ENCODE data around the gene KSR1. TPM values are rescaled to one million over a fixed set of nuclear protein-coding genes. Genes with fewer than 3 reads are reported as not detected.

Gene KSR1
- total RNA-seq, 1 experiment from 2014 or later, result 88.9 TPM

- TF ChIP-seq CTCF (IDR thresholded peaks at IDR 0.05; ENCODE audit: insufficient read depth in 1 of 2, low read depth in 1 of 2, low read length in 1 of 2, severe bottlenecking in 1 of 2, unreplicated experiment in 1 of 2), result no peak
- no peak overlapping the region for H3K4me3 ChIP-seq (ENCODE audit: low read depth, low read length)
- peaks cover 7% of the 10 kb centered on the region; the same call in 1 of the 2 replicates for H3K36me3 ChIP-seq (ENCODE audit: control insufficient read depth, insufficient read depth, low read length)
- DNase-seq, result no peak
- no peaks in the 10 kb centered on the region for H3K9me3 ChIP-seq
- Mint-ChIP-seq H3K4me1 (ENCODE audit: low read depth, unreplicated experiment) (peaks cover 58% of the 10 kb centered on the region), H3K27me3 (ENCODE audit: insufficient read depth, unreplicated experiment) (no peaks in the 10 kb centered on the region), H3K27ac (ENCODE audit: unreplicated experiment) (no peak overlapping the region), H3K36me3 (ENCODE audit: insufficient read depth, unreplicated experiment) (peaks cover 38% of the 10 kb centered on the region), H3K9me3 (ENCODE audit: unreplicated experiment) (no peaks in the 10 kb centered on the region), H3K4me3 (ENCODE audit: unreplicated experiment) (no peak overlapping the region)
- no TSS peak for BruUV-seq (replicated peaks)
- intact Hi-C loops (cut with micrococcal nuclease; ENCODE audit: unreplicated experiment), result no loop called here
- ChIA-PET POLR2A (no interaction called here), CTCF (interaction anchor here (0.7 kb wide), 1 partner anchor 57 kb away, joined by 5 read pairs; no protein-coding TSS in a partner anchor)
- H3K4me1 ChIP-seq, result peaks cover 70% of the 10 kb centered on the region
- no peaks in the 10 kb centered on the region for H3K27me3 ChIP-seq (replicated peaks; ENCODE audit: control insufficient read depth, insufficient read depth, low read length)
Measured at GRCh38 chr17:27548369-27548768, 92.1 kb downstream of the KSR1 start.

GRCh38 chr17:27549251-27549893 is 93.1 kb downstream of the KSR1 start:
- Histone ChIP-seq H3K36me3 (ENCODE audit: control insufficient read depth, insufficient read depth, low read length) (peaks cover 9% of the 10 kb centered on the region; the same call in 1 of the 2 replicates), H3K4me1 (peaks cover 75% of the 10 kb centered on the region), H3K4me3 (ENCODE audit: low read depth, low read length) (no peak overlapping the region), H3K27me3 (replicated peaks; ENCODE audit: control insufficient read depth, insufficient read depth, low read length) (no peaks in the 10 kb centered on the region), H3K9me3 (no peaks in the 10 kb centered on the region)
- Mint-ChIP-seq H3K4me1 (ENCODE audit: low read depth, unreplicated experiment) (peaks cover 62% of the 10 kb centered on the region), H3K27ac (ENCODE audit: unreplicated experiment) (peak overlapping the region; percentile 86), H3K36me3 (ENCODE audit: insufficient read depth, unreplicated experiment) (peaks cover 46% of the 10 kb centered on the region), H3K4me3 (ENCODE audit: unreplicated experiment) (no peak overlapping the region), H3K27me3 (ENCODE audit: insufficient read depth, unreplicated experiment) (no peaks in the 10 kb centered on the region), H3K9me3 (ENCODE audit: unreplicated experiment) (no peaks in the 10 kb centered on the region)
- no peak for DNase-seq
- no peak for TF ChIP-seq CTCF (IDR thresholded peaks at IDR 0.05; ENCODE audit: insufficient read depth in 1 of 2, low read depth in 1 of 2, low read length in 1 of 2, severe bottlenecking in 1 of 2, unreplicated experiment in 1 of 2)
- ChIA-PET CTCF (interaction anchor here (1.3 to 1.9 kb wide), 2 partner anchors 14 to 93 kb away, joined by 4 to 8 read pairs; partner anchors contain the start of gene KSR1), POLR2A (no interaction called here)
- intact Hi-C loops (cut with micrococcal nuclease; ENCODE audit: unreplicated experiment), result no loop called here
- BruUV-seq (replicated peaks), result no TSS peak

DNA sequence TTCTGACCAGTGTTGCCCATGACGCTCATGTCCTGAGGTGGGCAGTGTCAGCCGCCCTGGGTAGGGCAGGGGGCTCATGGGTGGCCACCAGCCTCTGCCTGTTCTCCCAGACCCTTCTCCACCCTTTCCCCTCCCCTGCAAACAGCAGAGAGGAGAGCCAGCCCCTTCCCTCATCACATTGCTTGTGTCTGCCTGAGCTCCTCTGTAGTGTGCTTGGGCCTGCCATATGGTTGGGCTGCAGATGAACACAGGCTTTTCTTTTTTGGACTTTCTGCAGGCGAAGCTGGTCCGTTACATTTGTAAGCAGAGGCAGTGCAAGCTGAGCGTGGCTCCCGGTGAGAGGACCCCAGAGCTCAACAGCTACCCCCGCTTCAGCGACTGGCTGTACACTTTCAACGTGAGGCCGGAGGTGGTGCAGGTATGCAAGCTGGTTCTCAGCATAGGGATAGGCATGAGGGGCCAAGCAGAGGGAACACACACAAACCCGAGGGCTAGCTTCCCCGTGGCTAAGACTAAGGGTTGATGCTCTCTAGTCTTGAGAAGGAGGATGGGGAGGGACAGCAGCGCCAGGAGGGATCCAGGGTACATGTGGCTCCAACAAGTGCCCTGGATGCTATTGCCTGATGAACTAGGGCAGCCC is 94.2 kb downstream of the KSR1 start:
- H3K9me3 Mint-ChIP-seq (ENCODE audit: unreplicated experiment), result no peaks in the 10 kb centered on the region
- no peak for TF ChIP-seq CTCF (IDR thresholded peaks at IDR 0.05; ENCODE audit: insufficient read depth in 1 of 2, low read depth in 1 of 2, low read length in 1 of 2, severe bottlenecking in 1 of 2, unreplicated experiment in 1 of 2)
- H3K4me3 ChIP-seq (ENCODE audit: low read depth, low read length), result peak overlapping the region; percentile 2; the same call in 1 of the 2 replicates
- H3K4me3 Mint-ChIP-seq (ENCODE audit: unreplicated experiment), result peak overlapping the region; percentile 79
- ChIA-PET CTCF (interaction anchor here (0.9 to 1.9 kb wide), 5 partner anchors 12 to 104 kb away, joined by 3 to 8 read pairs (median 4); partner anchors contain the start of gene KSR1), POLR2A (no interaction called here)
- no peak for DNase-seq
- H3K27ac Mint-ChIP-seq (ENCODE audit: unreplicated experiment), result peak overlapping the region; percentile 86
- H3K9me3 ChIP-seq, result no peaks in the 10 kb centered on the region
- H3K27me3 ChIP-seq (replicated peaks; ENCODE audit: control insufficient read depth, insufficient read depth, low read length), result no peaks in the 10 kb centered on the region
- no peaks in the 10 kb centered on the region for H3K27me3 Mint-ChIP-seq (ENCODE audit: insufficient read depth, unreplicated experiment)
- peaks cover 9% of the 10 kb centered on the region; the same call in 1 of the 2 replicates for H3K36me3 ChIP-seq (ENCODE audit: control insufficient read depth, insufficient read depth, low read length)
- intact Hi-C loops (cut with micrococcal nuclease; ENCODE audit: unreplicated experiment), result loop anchor here (5.0 kb wide), 1 partner anchor 98 kb away; no protein-coding TSS in a partner anchor
- H3K4me1 ChIP-seq, result peaks cover 67% of the 10 kb centered on the region
- peaks cover 59% of the 10 kb centered on the region for H3K4me1 Mint-ChIP-seq (ENCODE audit: low read depth, unreplicated experiment)
- BruUV-seq (replicated peaks), result no TSS peak
- peaks cover 50% of the 10 kb centered on the region for H3K36me3 Mint-ChIP-seq (ENCODE audit: insufficient read depth, unreplicated experiment)

Measured in Caco-2 (cell line).